Neural cell (in vitro differentiated cells): ENCODE results near the gene EIF2D. TPM values are rescaled to one million over a fixed set of nuclear protein-coding genes. Genes with fewer than 3 reads are reported as not detected.
"Not testable (repeated sequence)": the region's sequence is repeated elsewhere in the genome, so short reads cannot be mapped to it uniquely, and the experiment has no call there.

Experiments used
- H2AFZ ChIP-seq: fragments of 200-600, 300-800 bp; sonication (generic), shearing (Covaris generic); 2 replicates; pipeline ENCODE4 v1.6.0; 2014; ENCODE audit warnings: low read depth, mild to moderate bottlenecking, antibody characterized with exemption, low read length, moderate library complexity
- H3F3A ChIP-seq: fragments of 200-600 bp; shearing (Covaris generic); 2 replicates; pipeline ENCODE4 v1.6.1; 2016; ENCODE audit warnings: mild to moderate bottlenecking, moderate library complexity, mixed read lengths, antibody characterized with exemption, low read length; ENCODE audit not compliant: insufficient read depth, poor library complexity, severe bottlenecking
- H3K27ac ChIP-seq: fragments of 200-600, 300-800 bp; sonication (generic), shearing (Covaris generic); 2 replicates; pipeline ENCODE4 v1.5.1; 2014; ENCODE audit warnings: mild to moderate bottlenecking, low read length, moderate library complexity
- H3K27me3 ChIP-seq: fragments of 300-800, 200-600 bp; sonication (generic), shearing (Covaris generic); 2 replicates; pipeline ENCODE4 v1.6.0; 2014; ENCODE audit warnings: mild to moderate bottlenecking, low read depth, low read length, moderate library complexity; ENCODE audit not compliant: insufficient read depth
- H3K36me3 ChIP-seq: fragments of 300-800, 200-600 bp; sonication (generic), shearing (Covaris generic); 2 replicates; pipeline ENCODE4 v1.5.1; 2014; ENCODE audit warnings: mild to moderate bottlenecking, antibody characterized with exemption, low read length, moderate library complexity; ENCODE audit not compliant: insufficient read depth
- H3K4me2 ChIP-seq: fragments of 300-800, 200-600 bp; sonication (generic), shearing (Covaris generic); 2 replicates; pipeline ENCODE4 v1.6.0; 2014; ENCODE audit warnings: mild to moderate bottlenecking, low read length
- H3K4me3 ChIP-seq: fragments of 300-800, 200-600 bp; sonication (generic), shearing (Covaris generic); 2 replicates; pipeline ENCODE4 v1.5.1; 2014; ENCODE audit warnings: mild to moderate bottlenecking, low read length, moderate library complexity
- H3K79me2 ChIP-seq: fragments of 200-600 bp; shearing (Covaris generic); replicated peaks from 2 replicates; pipeline ENCODE4 v1.6.0; 2014; ENCODE audit warnings: mild to moderate bottlenecking, low read length, moderate library complexity; ENCODE audit not compliant: insufficient read depth
- H3K9ac ChIP-seq: fragments of 300-800, 200-600 bp; sonication (generic), shearing (Covaris generic); 2 replicates; pipeline ENCODE4 v1.6.1; 2016; ENCODE audit warnings: mild to moderate bottlenecking, low read length, mixed read lengths
- H3K9me2 ChIP-seq: fragments of 200-600 bp; shearing (Covaris generic); 2 replicates; pipeline ENCODE4 v1.6.1; 2016; ENCODE audit warnings: mild to moderate bottlenecking, low read length, mixed read lengths; ENCODE audit not compliant: insufficient read depth
- H3K9me3 ChIP-seq: fragments of 200-600, 300-800 bp; sonication (generic), shearing (Covaris generic); 2 replicates; pipeline ENCODE4 v1.6.1; 2016; ENCODE audit warnings: mild to moderate bottlenecking, mixed run types, low read length, moderate library complexity, mixed read lengths
- H4K20me1 ChIP-seq: fragments of 200-600 bp; shearing (Covaris generic); 2 replicates; pipeline ENCODE4 v1.6.1; 2016; ENCODE audit warnings: mild to moderate bottlenecking, mixed run types; ENCODE audit not compliant: insufficient read depth
- CTCF ChIP-seq: fragments of 450-650 bp; IDR thresholded peaks from 2 replicates; pipeline ENCODE4 v1.5.1; 2014; ENCODE audit warnings: antibody characterized with exemption, mild to moderate bottlenecking, moderate library complexity; ENCODE audit not compliant: poor library complexity, severe bottlenecking
- EP300 ChIP-seq: fragments of 450-650 bp; conservative IDR thresholded peaks from 2 replicates; pipeline ENCODE4 v1.6.1; 2014; ENCODE audit warnings: antibody characterized with exemption, mild to moderate bottlenecking, moderate library complexity; ENCODE audit not compliant: poor library complexity, severe bottlenecking
- EZH2 ChIP-seq: fragments of 200-600, 300-800 bp; shearing (Covaris generic), sonication (generic); IDR thresholded peaks from 2 replicates; pipeline ENCODE4 v1.6.1; 2014; ENCODE audit warnings: antibody characterized with exemption, low read length, borderline replicate concordance, mild to moderate bottlenecking; ENCODE audit not compliant: insufficient read depth, poor library complexity, severe bottlenecking
- MXI1 ChIP-seq: fragments of 450-650 bp; conservative IDR thresholded peaks from 2 replicates; pipeline ENCODE4 v1.6.1; 2014; ENCODE audit warnings: antibody characterized with exemption, mild to moderate bottlenecking; ENCODE audit not compliant: poor library complexity, severe bottlenecking
- POLR2AphosphoS5 ChIP-seq: IDR thresholded peaks from 2 replicates; pipeline ENCODE4 v1.6.1; 2012
- RAD21 ChIP-seq: fragments of 450-650 bp; conservative IDR thresholded peaks from 2 replicates; pipeline ENCODE4 v1.6.1; 2014; ENCODE audit warnings: antibody characterized with exemption, mild to moderate bottlenecking, moderate library complexity
- REST ChIP-seq: IDR thresholded peaks from 2 replicates; pipeline ENCODE4 v1.6.1; 2012; ENCODE audit warnings: borderline replicate concordance
- SMC3 ChIP-seq: fragments of 450-650 bp; conservative IDR thresholded peaks from 2 replicates; pipeline ENCODE4 v1.6.1; 2014; ENCODE audit warnings: antibody characterized with exemption, mild to moderate bottlenecking, moderate library complexity; ENCODE audit not compliant: poor library complexity
- TAF1 ChIP-seq: IDR thresholded peaks from 2 replicates; pipeline ENCODE4 v1.6.1; 2012; ENCODE audit warnings: low read depth
- polyA plus RNA-seq: library from polyadenylated mRNA; depleted of rRNA; stranded (reverse); fragments of >200 nt; gene quantifications from 2 replicates; pipeline ENCODE4 v1.2.3, GENCODE V29; 2014

The EIF2D gene
- polyA plus RNA-seq, 1 donor from 2014 or later = 37.1 TPM

- H3K36me3 ChIP-seq = no peaks in the 10 kb centered on the region
- H3F3A ChIP-seq = no peaks in the 10 kb centered on the region
- no peaks in the 10 kb centered on the region for H3K79me2 ChIP-seq
- no peaks in the 10 kb centered on the region for H3K27me3 ChIP-seq
- H3K9me3 ChIP-seq = no peaks in the 10 kb centered on the region
- no peak overlapping the region for H3K27ac ChIP-seq
- TF ChIP-seq TAF1 = no peak
- TF ChIP-seq MXI1 = no peak
- no peak for TF ChIP-seq CTCF
- TF ChIP-seq SMC3 = no peak
- no peak for TF ChIP-seq POLR2AphosphoS5
- H4K20me1 ChIP-seq = no peaks in the 10 kb centered on the region
- no peaks in the 10 kb centered on the region for H3K9me2 ChIP-seq
- H3K9ac ChIP-seq = no peak overlapping the region
- no peak overlapping the region for H2AFZ ChIP-seq
- H3K4me2 ChIP-seq = no peak overlapping the region
- no peak overlapping the region for H3K4me3 ChIP-seq
Observed at GRCh38 chr1:206646504-206646903, 34.2 kb upstream of the EIF2D start.

- no peaks in the 10 kb centered on the region for H3K27me3 ChIP-seq
- no peak overlapping the region for H3K4me3 ChIP-seq
- no peak overlapping the region for H2AFZ ChIP-seq
- H3F3A ChIP-seq = no peaks in the 10 kb centered on the region
- TF ChIP-seq POLR2AphosphoS5 (no peak), RAD21 (no peak), REST (no peak), EP300 (no peak), MXI1 (no peak), TAF1 (no peak), CTCF (no peak), SMC3 (no peak), EZH2 (no peak)
- no peaks in the 10 kb centered on the region for H3K9me2 ChIP-seq
- H3K36me3 ChIP-seq = no peaks in the 10 kb centered on the region
- no peaks in the 10 kb centered on the region for H3K9me3 ChIP-seq
- H4K20me1 ChIP-seq = no peaks in the 10 kb centered on the region
- H3K9ac ChIP-seq = no peak overlapping the region
- H3K4me2 ChIP-seq = no peak overlapping the region
- H3K79me2 ChIP-seq = no peaks in the 10 kb centered on the region
- no peak overlapping the region for H3K27ac ChIP-seq
Observed at GRCh38 chr1:206643118-206643698, 30.9 kb upstream of the EIF2D start.

- not testable (repeated sequence) for H3K36me3 ChIP-seq
Observed at GRCh38 chr1:206642074-206642473, 29.8 kb upstream of the EIF2D start.

More at GRCh38 chr1:206642074-206642473, 29.8 kb upstream of the EIF2D start:
- not testable (repeated sequence) for H3K27ac ChIP-seq, H3K4me2 ChIP-seq, H3K4me3 ChIP-seq, H3F3A ChIP-seq, H3K79me2 ChIP-seq, H3K9ac ChIP-seq, H3K9me2 ChIP-seq, H3K27me3 ChIP-seq, H2AFZ ChIP-seq, H4K20me1 ChIP-seq, H3K9me3 ChIP-seq
